Measurements from ENCODE around the gene ZNF341.

DNA sequence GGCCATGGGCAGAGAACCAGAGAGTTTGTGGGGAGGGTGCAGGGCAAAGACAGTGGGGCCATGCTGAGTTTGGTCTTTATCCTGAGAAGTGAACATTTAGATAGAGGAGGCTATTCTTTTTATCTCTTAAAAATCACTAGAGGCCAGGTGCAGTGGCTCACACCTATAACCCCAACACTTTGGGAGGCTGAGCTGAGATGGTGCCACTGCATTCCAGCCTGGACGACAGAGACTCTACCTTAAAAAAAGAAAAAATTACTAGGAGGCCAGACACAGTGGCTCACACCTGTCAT, 20.4 kb upstream of the ZNF341 start:
- TF ChIP-seq, protein P1, sequence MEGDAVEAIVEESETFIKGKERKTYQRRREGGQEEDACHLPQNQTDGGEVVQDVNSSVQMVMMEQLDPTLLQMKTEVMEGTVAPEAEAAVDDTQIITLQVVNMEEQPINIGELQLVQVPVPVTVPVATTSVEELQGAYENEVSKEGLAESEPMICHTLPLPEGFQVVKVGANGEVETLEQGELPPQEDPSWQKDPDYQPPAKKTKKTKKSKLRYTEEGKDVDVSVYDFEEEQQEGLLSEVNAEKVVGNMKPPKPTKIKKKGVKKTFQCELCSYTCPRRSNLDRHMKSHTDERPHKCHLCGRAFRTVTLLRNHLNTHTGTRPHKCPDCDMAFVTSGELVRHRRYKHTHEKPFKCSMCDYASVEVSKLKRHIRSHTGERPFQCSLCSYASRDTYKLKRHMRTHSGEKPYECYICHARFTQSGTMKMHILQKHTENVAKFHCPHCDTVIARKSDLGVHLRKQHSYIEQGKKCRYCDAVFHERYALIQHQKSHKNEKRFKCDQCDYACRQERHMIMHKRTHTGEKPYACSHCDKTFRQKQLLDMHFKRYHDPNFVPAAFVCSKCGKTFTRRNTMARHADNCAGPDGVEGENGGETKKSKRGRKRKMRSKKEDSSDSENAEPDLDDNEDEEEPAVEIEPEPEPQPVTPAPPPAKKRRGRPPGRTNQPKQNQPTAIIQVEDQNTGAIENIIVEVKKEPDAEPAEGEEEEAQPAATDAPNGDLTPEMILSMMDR (optimal IDR thresholded peaks at IDR 0.05 in 1 of 3, IDR thresholded peaks at IDR 0.05 in 1 of 3, conservative IDR thresholded peaks at IDR 0.05 in 1 of 3; ENCODE audit: extremely low read depth in 1 of 3, insufficient read depth in 2 of 3, low read length in 3 of 3), result no peak
- no peak for TF ChIP-seq EZH2 (IDR thresholded peaks at IDR 0.05; ENCODE audit: low read length)

Measured in keratinocyte (primary cell).